Epithelial cell of esophagus (primary cell): ENCODE measurements around the gene FGF18.
A peak's percentile ranks its signal among the peaks of the same experiment; 100 is the strongest.

Experiments used
- DNase-seq: peaks from one replicate; pipeline ENCODE4 v3.0.0; 2010; ENCODE audit warnings: low read depth
- H3K4me3 ChIP-seq: 2 replicates; pipeline ENCODE4 v1.5.1; 2011; ENCODE audit warnings: mild to moderate bottlenecking, low read length, control low read depth
- TF ChIP-seq, protein P1 (sequence below): IDR thresholded peaks from 2 replicates; pipeline ENCODE4 v1.5.1; 2011; ENCODE audit warnings: low read depth, mild to moderate bottlenecking, low read length, control low read depth, inconsistent platforms; ENCODE audit not compliant: insufficient read depth; ENCODE audit errors: missing control alignments

Gene FGF18

DNA sequence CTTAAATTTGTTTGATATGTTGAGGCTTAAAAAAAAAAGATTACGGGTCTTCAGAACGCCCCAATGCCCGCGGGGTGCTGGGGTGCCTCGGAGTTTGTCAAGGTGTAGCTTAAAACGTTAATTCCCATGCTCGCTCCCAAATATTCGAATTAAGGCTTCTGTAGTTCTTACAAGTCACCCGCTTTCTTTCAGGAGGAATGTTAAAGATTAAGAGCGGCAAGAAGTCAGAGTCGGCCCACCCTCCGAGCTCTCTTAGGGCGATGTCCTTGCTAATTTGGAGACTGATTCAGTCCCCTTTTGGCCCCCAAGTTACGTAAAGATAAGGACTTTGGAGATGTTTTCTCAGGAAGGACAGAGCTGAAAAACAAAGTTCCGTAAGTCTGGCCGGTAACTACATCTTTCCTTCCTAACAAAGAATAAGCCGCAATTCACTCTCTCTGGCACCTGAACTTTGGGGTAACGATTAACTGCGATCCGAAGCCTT is 32.5 kb upstream of the FGF18 start:
- peak; percentile 8 for DNase-seq
- TF ChIP-seq, protein P1, sequence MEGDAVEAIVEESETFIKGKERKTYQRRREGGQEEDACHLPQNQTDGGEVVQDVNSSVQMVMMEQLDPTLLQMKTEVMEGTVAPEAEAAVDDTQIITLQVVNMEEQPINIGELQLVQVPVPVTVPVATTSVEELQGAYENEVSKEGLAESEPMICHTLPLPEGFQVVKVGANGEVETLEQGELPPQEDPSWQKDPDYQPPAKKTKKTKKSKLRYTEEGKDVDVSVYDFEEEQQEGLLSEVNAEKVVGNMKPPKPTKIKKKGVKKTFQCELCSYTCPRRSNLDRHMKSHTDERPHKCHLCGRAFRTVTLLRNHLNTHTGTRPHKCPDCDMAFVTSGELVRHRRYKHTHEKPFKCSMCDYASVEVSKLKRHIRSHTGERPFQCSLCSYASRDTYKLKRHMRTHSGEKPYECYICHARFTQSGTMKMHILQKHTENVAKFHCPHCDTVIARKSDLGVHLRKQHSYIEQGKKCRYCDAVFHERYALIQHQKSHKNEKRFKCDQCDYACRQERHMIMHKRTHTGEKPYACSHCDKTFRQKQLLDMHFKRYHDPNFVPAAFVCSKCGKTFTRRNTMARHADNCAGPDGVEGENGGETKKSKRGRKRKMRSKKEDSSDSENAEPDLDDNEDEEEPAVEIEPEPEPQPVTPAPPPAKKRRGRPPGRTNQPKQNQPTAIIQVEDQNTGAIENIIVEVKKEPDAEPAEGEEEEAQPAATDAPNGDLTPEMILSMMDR = no peak
- peak overlapping the region; percentile 92 for H3K4me3 ChIP-seq

DNA sequence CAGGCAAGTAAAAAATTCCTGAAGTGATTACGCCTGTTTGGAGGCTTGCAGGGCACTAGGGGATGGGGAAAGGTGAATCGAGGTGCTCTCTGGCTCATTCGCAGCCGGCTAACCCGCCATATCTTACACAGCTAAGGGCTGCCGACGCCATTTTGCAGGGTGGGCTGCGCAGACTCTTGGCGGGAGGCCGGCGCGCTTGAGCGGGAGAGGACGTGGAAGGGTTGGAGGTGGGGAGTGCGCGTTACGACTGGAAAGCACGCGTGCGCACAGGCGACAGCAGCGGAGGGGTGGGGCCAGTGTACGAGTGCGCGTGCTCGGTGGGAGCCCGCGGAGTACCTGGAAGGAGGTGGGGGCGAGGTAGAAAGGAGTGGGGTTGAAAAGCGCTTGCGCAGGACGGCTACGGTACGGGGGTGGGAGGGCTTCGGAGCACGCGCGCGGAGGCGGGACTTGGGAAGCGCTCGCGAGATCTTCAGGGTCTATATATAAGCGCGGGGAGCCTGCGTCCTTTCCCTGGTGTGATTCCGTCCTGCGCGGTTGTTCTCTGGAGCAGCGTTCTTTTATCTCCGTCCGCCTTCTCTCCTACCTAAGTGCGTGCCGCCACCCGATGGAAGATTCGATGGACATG is 32.0 kb upstream of the FGF18 start, which contains the start of gene NPM1:
Gene NPM1, plus strand, starts transcription at position 505 of the 625 bp plus-strand sequence. Its CDS starts 100 bp downstream, at position 605.
- TF ChIP-seq, protein P1 = no peak
- peak; percentile 98 for DNase-seq
- H3K4me3 ChIP-seq = peak within 1 kb of the TSS; percentile 92

- peak overlapping the region; percentile 92 for H3K4me3 ChIP-seq
- DNase-seq = peak; percentile 82
- TF ChIP-seq, protein P1 = no peak
These were observed 31.3 kb upstream of the FGF18 start for GRCh38 chr5:171387970-171388815.

GRCh38 chr5:171388816-171389168 is 30.7 kb upstream of the FGF18 start:
- H3K4me3 ChIP-seq = peak overlapping the region; percentile 92
- TF ChIP-seq, protein P1 = no peak
- DNase-seq = no peak

GRCh38 chr5:171390883-171391677 is 28.4 kb upstream of the FGF18 start:
- H3K4me3 ChIP-seq = peak overlapping the region; percentile 92
- TF ChIP-seq, protein P1 = no peak
- peak; percentile 23 for DNase-seq

DNA sequence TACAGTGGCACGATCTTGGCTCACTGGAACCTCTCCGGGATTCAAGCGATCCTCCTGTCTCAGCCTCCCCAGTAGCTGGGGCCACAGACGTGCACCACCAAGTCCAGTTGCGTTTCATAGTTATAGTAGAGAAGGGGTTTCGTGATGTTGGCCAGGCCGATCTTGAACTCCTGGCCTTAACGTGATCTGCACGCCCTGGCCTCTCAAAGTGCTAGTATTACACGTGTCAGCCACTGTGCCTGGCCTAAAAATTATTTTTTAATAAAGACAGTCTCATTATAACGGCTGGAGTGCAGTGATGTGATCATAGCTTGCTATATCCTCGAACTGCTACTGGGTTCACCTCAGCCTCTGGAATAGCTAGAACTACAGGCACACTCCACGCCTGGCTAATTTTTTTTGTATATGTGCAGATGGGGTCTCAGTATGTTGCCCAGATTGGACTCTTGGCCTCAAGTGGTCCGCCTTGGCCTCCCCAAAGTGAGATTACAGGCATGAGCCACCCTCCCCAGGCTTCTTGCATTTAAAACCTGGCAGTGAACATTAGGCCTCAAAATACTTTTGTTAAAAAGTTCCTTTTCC is 27.4 kb upstream of the FGF18 start:
- TF ChIP-seq, protein P1 = no peak
- no peak for DNase-seq
- no peak overlapping the region for H3K4me3 ChIP-seq
